ENCODE results near the gene LDLRAD3. TPM values are rescaled to one million over a fixed set of nuclear protein-coding genes. Genes with fewer than 3 reads are reported as not detected.

Gene LDLRAD3
- total and polyA plus RNA-seq, 11 donors = 1.1 to 7.7 (median 2.6) TPM

DNA sequence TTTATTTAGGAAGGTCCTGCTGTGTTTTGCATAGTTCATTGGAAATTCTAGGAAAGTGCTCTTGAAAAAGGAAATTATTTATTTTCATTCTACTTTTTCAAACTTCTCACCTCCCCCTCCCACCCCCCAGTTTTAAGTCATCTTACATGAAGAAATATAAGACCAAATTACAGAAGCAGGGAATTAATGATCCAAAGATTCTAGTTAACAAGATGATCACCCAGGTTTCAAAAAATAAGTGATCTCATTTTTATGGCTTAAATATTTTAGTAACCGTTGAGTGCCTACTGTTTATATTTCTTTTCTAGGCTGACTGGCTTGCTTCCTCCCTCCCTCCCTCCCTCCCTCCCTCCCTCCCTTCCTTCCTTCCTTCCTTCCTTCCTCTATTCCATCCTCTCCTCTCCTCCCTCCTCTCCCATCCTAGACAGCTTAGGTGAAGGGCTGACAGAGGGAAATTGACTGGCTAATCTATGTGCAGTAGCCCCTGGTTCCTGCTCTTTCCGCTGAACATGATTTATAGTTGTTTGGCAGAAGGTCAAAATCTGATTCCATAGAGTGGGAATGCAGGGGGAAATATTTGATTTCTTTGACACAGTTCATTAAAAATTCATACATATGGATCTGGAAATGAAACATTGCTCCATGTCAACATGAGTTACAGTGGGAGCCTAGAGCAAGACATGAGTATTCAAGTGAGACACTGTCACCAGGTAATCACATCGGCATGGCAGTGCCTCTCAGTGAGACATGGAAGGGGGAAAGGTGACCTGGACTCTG is 221.9 kb downstream of the LDLRAD3 start:
- Histone ChIP-seq H3K4me3 (no peak overlapping the region), H3K27me3 (peaks cover 0 to 3% (median 0%) of the 10 kb centered on the region in 9 donors), H3K4me1 (peaks cover 0 to 31% (median 14%) of the 10 kb centered on the region in 12 donors), H3K27ac (no peak overlapping the region), H3K9me3 (peaks cover 0 to under 1% (median 0%) of the 10 kb centered on the region in 12 donors), H3K36me3 (no peaks in the 10 kb centered on the region)
- intact Hi-C loops (cut with DNase I) = loop anchor here in 2 of 10 donors (10.0 kb wide), 1 partner anchor 89 kb away; no protein-coding TSS in a partner anchor
- no peak for DNase-seq
- TF ChIP-seq, protein P1, sequence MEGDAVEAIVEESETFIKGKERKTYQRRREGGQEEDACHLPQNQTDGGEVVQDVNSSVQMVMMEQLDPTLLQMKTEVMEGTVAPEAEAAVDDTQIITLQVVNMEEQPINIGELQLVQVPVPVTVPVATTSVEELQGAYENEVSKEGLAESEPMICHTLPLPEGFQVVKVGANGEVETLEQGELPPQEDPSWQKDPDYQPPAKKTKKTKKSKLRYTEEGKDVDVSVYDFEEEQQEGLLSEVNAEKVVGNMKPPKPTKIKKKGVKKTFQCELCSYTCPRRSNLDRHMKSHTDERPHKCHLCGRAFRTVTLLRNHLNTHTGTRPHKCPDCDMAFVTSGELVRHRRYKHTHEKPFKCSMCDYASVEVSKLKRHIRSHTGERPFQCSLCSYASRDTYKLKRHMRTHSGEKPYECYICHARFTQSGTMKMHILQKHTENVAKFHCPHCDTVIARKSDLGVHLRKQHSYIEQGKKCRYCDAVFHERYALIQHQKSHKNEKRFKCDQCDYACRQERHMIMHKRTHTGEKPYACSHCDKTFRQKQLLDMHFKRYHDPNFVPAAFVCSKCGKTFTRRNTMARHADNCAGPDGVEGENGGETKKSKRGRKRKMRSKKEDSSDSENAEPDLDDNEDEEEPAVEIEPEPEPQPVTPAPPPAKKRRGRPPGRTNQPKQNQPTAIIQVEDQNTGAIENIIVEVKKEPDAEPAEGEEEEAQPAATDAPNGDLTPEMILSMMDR (IDR thresholded peaks at IDR 0.05) = no peak
- TF ChIP-seq POLR2A (IDR thresholded peaks at IDR 0.05) = no peak
- ATAC-seq = no peak
- 63 to 74% (median 71%) methylated on average over 3 of the region's 3 CpGs for WGBS, 4 donors

DNA sequence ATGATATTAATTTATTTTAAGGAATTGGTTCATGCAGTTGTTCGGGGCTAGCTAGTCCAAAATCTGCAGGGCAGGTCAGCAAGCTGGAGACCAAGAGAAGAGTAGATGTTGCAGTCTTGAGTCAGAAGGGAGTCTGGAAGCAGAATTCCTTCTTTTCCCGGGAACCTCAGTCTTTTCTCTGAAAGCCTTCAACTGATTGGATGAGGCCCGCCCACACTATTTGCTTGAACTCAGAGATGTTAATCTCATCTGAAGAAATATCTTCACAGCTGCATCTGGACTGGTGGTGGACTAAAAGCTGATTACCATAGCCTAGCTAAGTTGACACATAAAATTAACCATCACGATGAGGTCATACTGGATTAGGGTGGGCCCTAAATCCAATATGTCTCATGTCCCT is 223.2 kb downstream of the LDLRAD3 start:
- Histone ChIP-seq H3K27ac (no peak overlapping the region), H3K27me3 (peaks cover 0 to 3% (median 0%) of the 10 kb centered on the region in 9 donors), H3K36me3 (no peaks in the 10 kb centered on the region), H3K4me1 (peaks cover 0 to 26% (median 13%) of the 10 kb centered on the region in 12 donors), H3K4me3 (no peak overlapping the region), H3K9me3 (peaks cover 0 to 13% (median 0%) of the 10 kb centered on the region in 12 donors)
- WGBS, 4 donors = 93 to 100% (median 97%) methylated on average over 4 of the region's 4 CpGs
- intact Hi-C loops (cut with DNase I) = loop anchor here in 2 of 10 donors (10.0 kb wide), 1 partner anchor 88 kb away; no protein-coding TSS in a partner anchor
- TF ChIP-seq, protein P1 (IDR thresholded peaks at IDR 0.05) = no peak
- TF ChIP-seq POLR2A (IDR thresholded peaks at IDR 0.05) = no peak
- ATAC-seq = no peak
- DNase-seq = no peak

DNA sequence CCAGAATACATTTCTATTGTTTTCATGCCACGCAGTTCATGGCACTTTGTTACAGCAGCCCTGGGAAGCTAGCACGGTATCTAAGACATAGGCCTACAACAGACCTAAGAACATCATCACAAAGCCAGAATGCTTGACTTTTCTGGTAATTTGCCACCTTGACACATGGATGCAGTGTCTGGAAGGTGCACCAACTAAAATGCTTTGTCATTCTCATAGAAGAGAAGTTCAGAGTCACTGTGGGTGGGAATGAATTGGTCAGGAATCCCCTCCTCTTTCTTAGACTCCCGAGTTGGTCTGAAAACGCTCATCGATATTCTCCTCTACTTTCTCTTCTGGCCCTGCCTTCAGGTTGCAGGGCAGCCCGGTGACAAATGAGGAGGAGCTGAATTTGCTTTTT is 223.9 kb downstream of the LDLRAD3 start:
- H3K36me3 ChIP-seq = no peaks in the 10 kb centered on the region
- TF ChIP-seq, protein P1 (IDR thresholded peaks at IDR 0.05) = no peak
- no peak for TF ChIP-seq POLR2A (IDR thresholded peaks at IDR 0.05)
- DNase-seq (no peak), ATAC-seq (no peak)
- 93 to 97% (median 96%) methylated on average over 6 of the region's 6 CpGs for WGBS, 4 donors
- no peak overlapping the region for H3K27ac ChIP-seq
- intact Hi-C loops (cut with DNase I) = loop anchor here in 2 of 10 donors (10.0 kb wide), 1 partner anchor 87 kb away; no protein-coding TSS in a partner anchor
- H3K9me3 ChIP-seq = peaks cover 0 to 18% (median 0%) of the 10 kb centered on the region in 12 donors
- peaks cover 0 to 20% (median 10%) of the 10 kb centered on the region in 12 donors for H3K4me1 ChIP-seq
- H3K27me3 ChIP-seq = peaks cover 0 to 3% (median 0%) of the 10 kb centered on the region in 9 donors
- no peak overlapping the region for H3K4me3 ChIP-seq

DNA sequence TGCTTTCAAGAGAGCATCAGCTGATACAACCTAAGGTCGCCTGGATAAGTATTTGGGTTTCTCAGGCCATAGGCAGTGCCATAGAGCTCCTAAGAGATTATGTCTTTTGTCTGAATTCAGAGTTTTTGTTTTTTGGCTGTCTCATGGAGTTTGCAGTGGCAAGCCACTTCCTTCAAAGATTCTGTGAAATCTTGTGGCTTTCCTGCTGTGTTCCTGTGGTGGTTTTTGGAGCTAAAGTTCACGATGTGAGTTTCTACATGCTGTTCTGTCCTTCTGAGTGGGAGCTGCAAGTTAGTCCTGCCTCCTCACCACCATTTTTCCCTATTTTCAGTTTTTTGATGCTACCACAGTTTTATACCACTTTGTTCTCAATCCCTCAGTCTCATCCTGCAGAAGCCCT is 234.0 kb downstream of the LDLRAD3 start:
- Histone ChIP-seq H3K27me3 (no peaks in the 10 kb centered on the region), H3K27ac (no peak overlapping the region), H3K4me3 (no peak overlapping the region), H3K9me3 (no peaks in the 10 kb centered on the region), H3K4me1 (peaks cover 0 to 10% (median 0%) of the 10 kb centered on the region in 12 donors), H3K36me3 (no peaks in the 10 kb centered on the region)
- TF ChIP-seq, protein P1 (IDR thresholded peaks at IDR 0.05) = no peak
- TF ChIP-seq POLR2A (IDR thresholded peaks at IDR 0.05) = no peak
- DNase-seq (no peak), ATAC-seq (no peak)
- 75 to 88% (median 80%) methylated on average over 2 of the region's 2 CpGs for WGBS, 4 donors
- intact Hi-C loops (cut with DNase I) = no loop called here
